Lower leg skin (tissue), 3 donors: ENCODE results near the gene SNX10.

Source experiments
- CTCF ChIP-seq, 3 donors: fragments of 450-650 bp; IDR thresholded peaks; one replicate each; pipeline ENCODE4 v1.5.1; 2016; ENCODE audit warnings: antibody characterized with exemption in 3 of 3, mild to moderate bottlenecking in 3 of 3, moderate library complexity in 2 of 3
- POLR2A ChIP-seq, 2 donors: fragments of 450-650 bp; IDR thresholded peaks; one replicate each; pipeline ENCODE4 v1.6.1; 2016 to 2017; ENCODE audit warnings: antibody characterized with exemption in 2 of 2, mild to moderate bottlenecking in 1 of 2, moderate library complexity in 1 of 2

GRCh38 chr7:26422761-26423160, 131.1 kb downstream of the SNX10 start:
- TF ChIP-seq CTCF (IDR thresholded peaks at IDR 0.05) (no peak), POLR2A (IDR thresholded peaks at IDR 0.05) (no peak)
